IPS-18c (cell line): ENCODE data around the gene PPP1R9A.
"Not testable (repeated sequence)": the region's sequence is repeated elsewhere in the genome, so short reads cannot be mapped to it uniquely, and the experiment has no call there.

ENCODE experiments used
- H3K4me3 ChIP-seq: 2 replicates; pipeline ENCODE4 v1.7.0; 2013; ENCODE audit warnings: low read depth, mild to moderate bottlenecking, low read length, moderate library complexity; ENCODE audit not compliant: insufficient read depth
- H3K9me3 ChIP-seq: one replicate; pipeline ENCODE4 v1.6.1; 2013; ENCODE audit warnings: mild to moderate bottlenecking, low read length, moderate library complexity; ENCODE audit not compliant: control insufficient read depth, insufficient read depth

PPP1R9A gene

DNA sequence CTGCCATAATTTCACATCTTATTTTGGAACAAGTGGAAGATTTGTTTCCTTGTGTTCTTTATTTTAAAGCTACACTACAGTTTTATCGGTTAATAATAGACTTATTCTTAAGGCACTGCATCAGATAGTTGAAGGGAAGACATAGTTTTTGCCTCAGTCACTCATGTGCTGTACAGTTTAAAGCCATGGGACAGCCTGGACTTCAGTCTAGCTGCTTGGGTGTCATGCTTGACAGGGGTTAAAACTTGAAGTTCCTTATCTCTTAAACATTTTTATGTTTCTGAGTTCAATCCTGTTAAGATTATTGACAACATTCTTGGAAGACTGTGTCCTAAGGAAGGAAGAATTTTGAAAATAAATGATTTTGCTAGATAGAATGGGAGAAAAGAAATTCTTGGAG lies 49.7 kb downstream of the PPP1R9A start:
- Histone ChIP-seq H3K4me3 (no peak overlapping the region), H3K9me3 (no peaks in the 10 kb centered on the region)

GRCh38 chr7:94962661-94963060 lies 55.3 kb downstream of the PPP1R9A start:
- no peak overlapping the region for H3K4me3 ChIP-seq
- no peaks in the 10 kb centered on the region for H3K9me3 ChIP-seq

- Histone ChIP-seq H3K9me3 (no peaks in the 10 kb centered on the region), H3K4me3 (no peak overlapping the region)
These were observed 62.2 kb downstream of the PPP1R9A start for GRCh38 chr7:94969434-94970084.

DNA sequence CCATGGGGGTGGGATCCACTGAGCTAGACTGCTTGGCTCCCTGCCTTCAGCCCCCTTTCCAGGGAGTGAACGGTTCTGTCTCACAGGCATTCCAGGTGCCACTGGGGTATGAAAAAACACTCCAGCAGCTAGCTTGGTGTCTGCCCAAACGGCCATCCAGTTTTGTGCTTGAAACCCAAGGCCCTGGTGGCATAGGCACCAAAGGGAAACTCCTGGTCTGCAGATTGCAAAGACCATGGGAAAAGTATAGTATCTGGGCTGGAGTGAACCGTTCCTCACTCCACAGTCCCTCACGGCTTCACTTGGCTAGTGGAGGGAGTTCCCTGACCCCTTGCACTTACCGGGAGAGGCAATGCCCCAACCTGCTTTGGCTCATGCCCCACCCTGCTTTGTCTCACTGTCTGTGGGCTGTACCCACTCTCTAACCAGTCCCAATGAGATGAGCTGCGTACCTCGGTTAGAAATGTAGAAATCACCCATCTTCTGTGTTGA lies 62.7 kb downstream of the PPP1R9A start:
- H3K9me3 ChIP-seq, result no peaks in the 10 kb centered on the region

GRCh38 chr7:94971051-94971867 lies 63.9 kb downstream of the PPP1R9A start:
- H3K4me3 ChIP-seq, result no peak overlapping the region
- no peaks in the 10 kb centered on the region for H3K9me3 ChIP-seq

More for the DNA sequence above, 62.7 kb downstream of the PPP1R9A start:
- H3K4me3 ChIP-seq, result no peak overlapping the region

GRCh38 chr7:94972296-94972695 lies 64.9 kb downstream of the PPP1R9A start:
- Histone ChIP-seq H3K4me3 (no peak overlapping the region), H3K9me3 (no peaks in the 10 kb centered on the region)

DNA sequence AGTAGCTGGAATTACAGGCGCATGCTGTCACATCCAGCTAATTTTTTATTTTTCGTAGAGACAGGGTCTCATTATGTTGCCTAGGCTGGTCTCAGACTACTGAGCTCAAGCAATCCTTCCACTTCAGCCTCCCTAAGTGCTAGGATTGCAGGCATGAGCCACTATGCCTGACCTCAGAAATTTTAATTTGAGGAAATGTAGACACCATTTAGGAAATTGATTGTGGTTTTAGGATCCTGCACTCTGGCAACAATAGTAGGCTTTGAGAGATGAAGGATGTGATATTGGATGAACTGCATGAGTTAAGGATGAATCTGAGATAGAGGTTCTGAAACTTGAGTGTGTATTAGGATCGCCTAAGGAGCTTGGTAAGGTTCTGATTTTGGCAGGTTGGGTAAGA lies 66.5 kb downstream of the PPP1R9A start:
- Histone ChIP-seq H3K4me3 (no peak overlapping the region), H3K9me3 (no peaks in the 10 kb centered on the region)

- H3K9me3 ChIP-seq, result no peaks in the 10 kb centered on the region
- H3K4me3 ChIP-seq, result no peak overlapping the region
These were observed 67.0 kb downstream of the PPP1R9A start for GRCh38 chr7:94974423-94974822.

DNA sequence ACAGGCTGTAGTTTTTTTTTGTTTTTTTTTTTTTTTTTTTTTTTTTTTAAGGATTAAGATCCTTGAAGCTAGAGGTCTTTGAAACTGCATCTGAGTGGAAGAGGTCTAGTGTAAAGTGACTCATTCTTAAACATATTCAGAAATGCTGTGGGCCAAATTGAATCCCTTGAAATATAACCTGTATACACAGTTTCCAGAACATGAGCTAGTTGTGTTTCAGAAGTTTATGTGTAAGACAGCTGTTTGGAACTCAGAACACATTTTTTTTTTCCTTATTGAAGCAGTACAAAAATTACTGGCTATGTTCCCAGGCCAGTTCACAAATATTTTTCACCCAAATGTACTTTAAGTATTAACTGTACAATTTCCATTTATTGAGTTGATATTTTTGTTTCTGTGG lies 67.9 kb downstream of the PPP1R9A start:
- H3K9me3 ChIP-seq, result no peaks in the 10 kb centered on the region
- no peak overlapping the region for H3K4me3 ChIP-seq

DNA sequence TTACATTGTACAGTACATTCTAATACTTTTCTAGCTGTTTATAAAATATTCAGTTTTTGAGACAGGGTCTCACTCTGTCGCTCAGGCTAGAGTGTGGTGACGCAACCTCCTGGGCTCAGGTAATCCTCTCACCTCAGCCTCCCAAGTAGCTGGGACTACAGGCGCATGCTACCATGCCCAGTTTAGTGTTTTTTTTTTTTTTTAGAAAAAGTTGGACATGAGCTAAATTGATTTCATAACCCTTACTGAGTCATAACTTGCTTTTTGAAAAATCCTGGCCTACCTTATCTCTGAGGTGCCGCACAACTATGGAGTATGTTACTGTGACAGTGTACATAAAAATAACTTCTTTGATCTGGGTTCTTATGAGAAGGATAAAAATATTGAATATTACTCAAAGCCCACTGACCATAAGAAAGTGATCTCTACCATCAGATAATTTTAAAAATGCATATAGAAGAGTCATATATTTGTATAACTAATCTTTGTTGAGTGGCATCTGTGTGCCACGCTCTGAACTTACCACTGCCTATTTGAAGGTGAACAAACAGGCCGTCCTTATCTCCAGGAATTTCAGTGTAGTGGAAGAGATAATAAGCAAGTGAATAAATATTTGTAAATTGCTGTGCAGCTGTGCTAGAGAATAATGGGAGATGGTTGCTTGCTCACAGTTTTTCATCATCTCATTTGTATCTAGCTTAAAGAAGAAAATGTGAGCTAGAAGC lies 73.2 kb downstream of the PPP1R9A start:
- no peaks in the 10 kb centered on the region for H3K9me3 ChIP-seq

GRCh38 chr7:94995921-94996320 lies 88.5 kb downstream of the PPP1R9A start:
- H3K9me3 ChIP-seq, result no peaks in the 10 kb centered on the region

More for the DNA sequence above, 73.2 kb downstream of the PPP1R9A start:
- no peak overlapping the region for H3K4me3 ChIP-seq

DNA sequence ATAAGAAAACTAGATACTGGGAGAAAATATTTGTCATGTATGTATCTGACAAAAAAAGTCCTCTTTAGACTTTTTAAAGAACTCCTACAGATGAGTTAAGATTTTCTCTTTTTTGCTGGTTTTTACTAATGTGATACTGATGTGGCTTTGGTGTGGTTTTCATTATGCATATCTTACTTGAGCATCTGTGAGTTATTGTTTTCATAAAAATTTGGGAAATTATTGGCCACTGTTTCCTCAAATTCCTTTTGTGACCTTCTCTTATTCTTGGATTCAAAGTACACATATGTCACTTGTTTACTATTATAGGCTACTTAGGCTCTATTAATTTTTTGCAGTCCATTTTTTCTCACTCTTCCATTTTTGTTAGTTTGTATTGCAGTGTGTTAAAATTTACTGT lies 89.0 kb downstream of the PPP1R9A start:
- H3K9me3 ChIP-seq, result no peaks in the 10 kb centered on the region
- no peak overlapping the region for H3K4me3 ChIP-seq

More at GRCh38 chr7:94995921-94996320, 88.5 kb downstream of the PPP1R9A start:
- no peak overlapping the region for H3K4me3 ChIP-seq

GRCh38 chr7:94997547-94997946 lies 90.2 kb downstream of the PPP1R9A start:
- Histone ChIP-seq H3K9me3 (no peaks in the 10 kb centered on the region), H3K4me3 (no peak overlapping the region)

GRCh38 chr7:94998266-94999068 lies 91.1 kb downstream of the PPP1R9A start:
- H3K4me3 ChIP-seq, result no peak overlapping the region
- H3K9me3 ChIP-seq, result no peaks in the 10 kb centered on the region

DNA sequence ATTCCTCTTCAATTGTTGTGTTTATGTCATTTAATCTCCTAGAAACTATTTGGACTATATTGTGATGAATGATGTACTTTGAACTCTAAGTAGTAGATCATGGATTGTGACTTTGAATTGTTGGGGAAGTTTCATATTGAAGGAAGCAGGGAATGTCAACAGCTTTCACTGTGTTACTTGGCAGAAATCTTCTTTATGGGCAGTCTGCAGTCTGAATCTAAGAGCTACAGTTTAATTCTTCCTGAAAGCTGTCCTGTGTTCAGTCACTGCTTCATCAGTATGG lies 91.6 kb downstream of the PPP1R9A start:
- Histone ChIP-seq H3K4me3 (no peak overlapping the region), H3K9me3 (no peaks in the 10 kb centered on the region)

- H3K9me3 ChIP-seq, H3K4me3 ChIP-seq: not testable (repeated sequence)
These were observed 92.2 kb downstream of the PPP1R9A start for GRCh38 chr7:94999601-95000000.

GRCh38 chr7:95001258-95001657 lies 93.9 kb downstream of the PPP1R9A start:
- H3K9me3 ChIP-seq, result no peaks in the 10 kb centered on the region

More at GRCh38 chr7:95001258-95001657, 93.9 kb downstream of the PPP1R9A start:
- H3K4me3 ChIP-seq, result no peak overlapping the region
